Keratinocyte (primary cell): ENCODE data around the gene C17orf113. TPM values are rescaled to one million over a fixed set of nuclear protein-coding genes. Genes with fewer than 3 reads are reported as not detected.

ENCODE experiments used
- DNase-seq: peaks from one replicate; pipeline ENCODE4 v3.0.0-alpha.2; 2011; ENCODE audit warnings: low read depth, missing footprints, low spot score
- FAIRE-seq: peaks from 2 replicates; lab custom pipeline; 2011; peaks lifted over from hg19 to GRCh38; lab: Jason Lieb, UNC
- H2AFZ ChIP-seq: 2 replicates; pipeline ENCODE4 v1.6.0; 2012; ENCODE audit warnings: low read length, control low read depth, inconsistent platforms; ENCODE audit not compliant: control insufficient read depth
- H3K27ac ChIP-seq: 2 replicates; pipeline ENCODE4 v1.5.1; 2011; ENCODE audit warnings: low read length; ENCODE audit not compliant: control insufficient read depth, insufficient read depth
- H3K27me3 ChIP-seq: 3 replicates; pipeline ENCODE4 v1.6.0; 2011; ENCODE audit warnings: low read length; ENCODE audit not compliant: control insufficient read depth, insufficient read depth; ENCODE audit errors: extremely low read depth
- H3K36me3 ChIP-seq, 2 experiments: 2 replicates in 1 of 2; 3 replicates in 1 of 2; pipeline ENCODE4 v1.5.1; 2011; ENCODE audit warnings: low read length in 2 of 2, mild to moderate bottlenecking in 1 of 2; ENCODE audit not compliant: control insufficient read depth in 2 of 2, insufficient read depth in 2 of 2; ENCODE audit errors: extremely low read depth in 1 of 2
- H3K4me1 ChIP-seq: 3 replicates; pipeline ENCODE4 v1.5.1; 2011; ENCODE audit warnings: low read length; ENCODE audit not compliant: control insufficient read depth, insufficient read depth; ENCODE audit errors: extremely low read depth
- H3K4me2 ChIP-seq: 3 replicates; pipeline ENCODE4 v1.6.0; 2011; ENCODE audit warnings: low read depth, low read length; ENCODE audit not compliant: control insufficient read depth, insufficient read depth; ENCODE audit errors: extremely low read depth
- H3K4me3 ChIP-seq, 3 experiments: fragments of 200-600 bp in 1 of 3; sonication (generic) in 1 of 3; 2 replicates in 2 of 3; 3 replicates in 1 of 3; pipeline ENCODE4 v1.5.1; 2011 to 2016; ENCODE audit warnings: low read length in 3 of 3, mild to moderate bottlenecking in 3 of 3, control low read depth in 2 of 3, inconsistent platforms in 1 of 3, low read depth in 1 of 3, mixed read lengths in 1 of 3, mixed run types in 1 of 3, moderate library complexity in 1 of 3; ENCODE audit not compliant: control insufficient read depth in 2 of 3, insufficient read depth in 2 of 3; ENCODE audit errors: extremely low read depth in 1 of 3
- H3K79me2 ChIP-seq: 2 replicates; pipeline ENCODE4 v1.6.0; 2012; ENCODE audit warnings: low read length; ENCODE audit not compliant: control insufficient read depth, insufficient read depth
- H3K9ac ChIP-seq: 3 replicates; pipeline ENCODE4 v1.6.0; 2011; ENCODE audit warnings: low read length; ENCODE audit not compliant: control insufficient read depth, insufficient read depth; ENCODE audit errors: extremely low read depth
- H3K9me1 ChIP-seq: 3 replicates; pipeline ENCODE4 v1.6.0; 2011; ENCODE audit warnings: low read length; ENCODE audit not compliant: control insufficient read depth, insufficient read depth; ENCODE audit errors: extremely low read depth
- H3K9me3 ChIP-seq: 2 replicates; pipeline ENCODE4 v1.5.1; 2012; ENCODE audit warnings: low read depth, low read length; ENCODE audit not compliant: control insufficient read depth
- H4K20me1 ChIP-seq: 3 replicates; pipeline ENCODE4 v1.6.0; 2011; ENCODE audit warnings: low read length; ENCODE audit not compliant: control insufficient read depth, insufficient read depth; ENCODE audit errors: extremely low read depth
- EZH2 ChIP-seq: IDR thresholded peaks from one replicate; pipeline ENCODE4 v1.6.1; 2012; ENCODE audit warnings: inconsistent platforms, mild to moderate bottlenecking, low read length, moderate library complexity
- dilution Hi-C: fragments of 300-500 bp; cut with MboI; formaldehyde crosslinking; loops from one replicate; pipeline ENCODE4 v1.7.0; 2020; ENCODE audit warnings: low sequenced_read_pairs; ENCODE audit not compliant: extremely low pct_ligation_motif_present
- polyA plus RNA-seq, 5 experiments: library from polyadenylated mRNA; depleted of rRNA in 3 of 5; stranded (reverse) in 3 of 5; stranded (forward) in 1 of 5; unstranded in 1 of 5; fragments of >200 nt; gene quantifications; 1 replicate in 1 of 5; 2 replicates in 3 of 5; 3 replicates in 1 of 5; pipeline versions ENCODE4 v1.2.1 to v1.2.3, GENCODE V29; 2011 to 2012; ENCODE audit warnings: missing spikeins in 2 of 5, low read depth in 1 of 5, low replicate concordance in 1 of 5
- TF ChIP-seq, protein P1 (sequence below), 3 experiments: IDR thresholded peaks in 1 of 3; conservative IDR thresholded peaks in 1 of 3; optimal IDR thresholded peaks in 1 of 3; 2 replicates in 2 of 3; 3 replicates in 1 of 3; pipeline versions ENCODE3 to v1.5.1; 2011; ENCODE audit warnings: low read length in 3 of 3, mild to moderate bottlenecking in 3 of 3, moderate library complexity in 2 of 3, control low read depth in 1 of 3, inconsistent platforms in 1 of 3; ENCODE audit not compliant: insufficient read depth in 2 of 3; ENCODE audit errors: extremely low read depth in 1 of 3

C17orf113 gene
- polyA plus RNA-seq, 1 donor (not counting 4 experiments of a cell fraction or from before 2014, with no cell fraction given): 0.12 TPM

DNA sequence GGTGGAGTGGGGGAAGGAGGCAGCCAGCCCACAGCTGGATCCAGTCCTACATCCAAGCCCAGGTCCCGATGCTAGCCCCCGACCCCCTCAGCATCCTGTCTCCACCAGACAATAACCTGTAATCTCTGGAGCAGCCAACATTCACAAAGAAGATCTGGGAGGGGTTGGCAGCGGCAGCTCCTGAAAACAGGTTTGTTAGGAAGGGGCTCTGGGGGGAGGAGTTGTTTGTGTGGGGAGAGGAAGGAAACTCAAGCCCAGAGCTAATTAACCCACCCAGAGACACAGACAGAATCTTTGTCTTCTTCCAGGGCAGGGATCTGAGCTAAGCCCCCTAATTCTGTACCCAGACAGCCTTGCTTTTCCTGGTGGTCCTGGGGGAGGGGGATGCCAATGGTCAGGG, 4.6 kb upstream of the C17orf113 start:
- dilution Hi-C loops: no loop called here

DNA sequence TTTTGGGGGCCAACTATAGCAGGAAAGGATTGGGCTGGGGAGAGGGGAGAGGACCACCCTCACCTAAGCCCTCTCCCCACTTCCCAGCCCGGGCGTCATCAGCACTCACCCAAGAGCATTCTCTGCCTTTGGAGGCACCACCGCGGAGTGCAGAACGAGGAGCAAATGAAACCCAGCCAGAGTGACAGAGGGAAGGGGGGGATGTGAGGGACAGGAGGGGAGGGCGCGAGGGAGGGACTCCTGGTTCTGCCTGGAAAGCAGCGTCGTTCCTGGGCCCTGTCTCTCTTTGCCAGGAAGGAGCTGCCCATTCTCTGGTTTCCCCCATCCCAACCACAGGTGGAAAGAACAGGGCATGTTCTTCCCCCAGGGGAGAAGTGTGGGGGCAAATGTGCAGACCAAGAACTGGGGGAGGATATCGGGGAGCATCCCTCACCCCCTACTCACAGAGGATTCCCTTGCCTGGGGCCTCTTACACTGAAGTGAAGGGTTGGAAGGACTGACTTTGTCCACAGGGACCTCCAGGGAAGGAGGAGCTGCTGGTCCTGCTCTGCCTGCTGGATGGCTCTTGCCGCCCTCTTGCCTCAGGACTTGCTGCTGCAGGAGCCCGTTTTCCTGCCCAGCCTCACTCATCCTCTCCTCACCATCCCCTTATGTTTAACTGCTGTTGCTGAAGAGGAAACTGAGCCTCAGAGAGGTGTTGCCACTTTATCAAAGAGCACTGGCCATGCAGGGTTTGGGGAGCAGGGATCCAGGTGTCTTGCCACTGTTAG, 3.5 kb upstream of the C17orf113 start:
- Histone ChIP-seq H2AFZ (no peak overlapping the region), H3K4me3 (no peak overlapping the region), H3K36me3 (no peaks in the 10 kb centered on the region), H3K79me2 (no peaks in the 10 kb centered on the region), H3K4me1 (peaks cover 8% of the 10 kb centered on the region), H3K9me3 (no peaks in the 10 kb centered on the region), H3K27me3 (peaks cover 31% of the 10 kb centered on the region), H3K4me2 (no peak overlapping the region), H3K9ac (no peak overlapping the region), H3K9me1 (no peaks in the 10 kb centered on the region), H3K27ac (no peak overlapping the region), H4K20me1 (no peaks in the 10 kb centered on the region)
- FAIRE-seq: no peak
- no peak for DNase-seq
- no peak for TF ChIP-seq EZH2
- dilution Hi-C loops: no loop called here

More for the DNA sequence above, 4.6 kb upstream of the C17orf113 start:
- TF ChIP-seq EZH2: no peak
- TF ChIP-seq, protein P1, sequence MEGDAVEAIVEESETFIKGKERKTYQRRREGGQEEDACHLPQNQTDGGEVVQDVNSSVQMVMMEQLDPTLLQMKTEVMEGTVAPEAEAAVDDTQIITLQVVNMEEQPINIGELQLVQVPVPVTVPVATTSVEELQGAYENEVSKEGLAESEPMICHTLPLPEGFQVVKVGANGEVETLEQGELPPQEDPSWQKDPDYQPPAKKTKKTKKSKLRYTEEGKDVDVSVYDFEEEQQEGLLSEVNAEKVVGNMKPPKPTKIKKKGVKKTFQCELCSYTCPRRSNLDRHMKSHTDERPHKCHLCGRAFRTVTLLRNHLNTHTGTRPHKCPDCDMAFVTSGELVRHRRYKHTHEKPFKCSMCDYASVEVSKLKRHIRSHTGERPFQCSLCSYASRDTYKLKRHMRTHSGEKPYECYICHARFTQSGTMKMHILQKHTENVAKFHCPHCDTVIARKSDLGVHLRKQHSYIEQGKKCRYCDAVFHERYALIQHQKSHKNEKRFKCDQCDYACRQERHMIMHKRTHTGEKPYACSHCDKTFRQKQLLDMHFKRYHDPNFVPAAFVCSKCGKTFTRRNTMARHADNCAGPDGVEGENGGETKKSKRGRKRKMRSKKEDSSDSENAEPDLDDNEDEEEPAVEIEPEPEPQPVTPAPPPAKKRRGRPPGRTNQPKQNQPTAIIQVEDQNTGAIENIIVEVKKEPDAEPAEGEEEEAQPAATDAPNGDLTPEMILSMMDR (optimal IDR thresholded peaks at IDR 0.05 in 1 of 3, IDR thresholded peaks at IDR 0.05 in 1 of 3, conservative IDR thresholded peaks at IDR 0.05 in 1 of 3; ENCODE audit: extremely low read depth in 1 of 3, insufficient read depth in 2 of 3, low read length in 3 of 3): no peak
- FAIRE-seq: no peak
- H3K9me3 ChIP-seq: no peaks in the 10 kb centered on the region
- no peaks in the 10 kb centered on the region for H4K20me1 ChIP-seq
- H3K4me3 ChIP-seq: no peak overlapping the region
- no peak overlapping the region for H3K27ac ChIP-seq
- no peak overlapping the region for H3K4me2 ChIP-seq
- no peaks in the 10 kb centered on the region for H3K9me1 ChIP-seq
- no peak overlapping the region for H2AFZ ChIP-seq
- no peaks in the 10 kb centered on the region for H3K36me3 ChIP-seq
- no peak for DNase-seq
- peaks cover 4% of the 10 kb centered on the region for H3K4me1 ChIP-seq
- peaks cover 21% of the 10 kb centered on the region for H3K27me3 ChIP-seq
- no peaks in the 10 kb centered on the region for H3K79me2 ChIP-seq
- H3K9ac ChIP-seq: no peak overlapping the region
